GM06990 (cell line): Measurements from ENCODE around the gene CCM2.
A peak's percentile ranks its signal among the peaks of the same experiment; 100 is the strongest.

Experiments used
- DNase-seq: peaks from one replicate; pipeline ENCODE4 v3.0.0-alpha.2; 2011; ENCODE audit not compliant: insufficient read length; ENCODE audit errors: extremely low read depth
- H3K27me3 ChIP-seq: replicated peaks from 2 replicates; pipeline ENCODE4 v1.6.0; 2011; ENCODE audit warnings: low read length; ENCODE audit not compliant: control insufficient read depth, insufficient read depth
- H3K36me3 ChIP-seq: 2 replicates; pipeline ENCODE4 v1.5.1; 2011; ENCODE audit warnings: low read length; ENCODE audit not compliant: control insufficient read depth, insufficient read depth
- H3K4me3 ChIP-seq: replicated peaks from 2 replicates; pipeline ENCODE4 v1.5.1; 2011; ENCODE audit warnings: low read depth, mild to moderate bottlenecking, control low read depth, low read length
- TF ChIP-seq, protein P1 (sequence below): IDR thresholded peaks from 2 replicates; pipeline ENCODE4 v1.5.1; 2011; ENCODE audit warnings: low read length, control low read depth, mild to moderate bottlenecking, inconsistent platforms; ENCODE audit not compliant: insufficient read depth, poor library complexity, severe bottlenecking

The CCM2 gene

DNA sequence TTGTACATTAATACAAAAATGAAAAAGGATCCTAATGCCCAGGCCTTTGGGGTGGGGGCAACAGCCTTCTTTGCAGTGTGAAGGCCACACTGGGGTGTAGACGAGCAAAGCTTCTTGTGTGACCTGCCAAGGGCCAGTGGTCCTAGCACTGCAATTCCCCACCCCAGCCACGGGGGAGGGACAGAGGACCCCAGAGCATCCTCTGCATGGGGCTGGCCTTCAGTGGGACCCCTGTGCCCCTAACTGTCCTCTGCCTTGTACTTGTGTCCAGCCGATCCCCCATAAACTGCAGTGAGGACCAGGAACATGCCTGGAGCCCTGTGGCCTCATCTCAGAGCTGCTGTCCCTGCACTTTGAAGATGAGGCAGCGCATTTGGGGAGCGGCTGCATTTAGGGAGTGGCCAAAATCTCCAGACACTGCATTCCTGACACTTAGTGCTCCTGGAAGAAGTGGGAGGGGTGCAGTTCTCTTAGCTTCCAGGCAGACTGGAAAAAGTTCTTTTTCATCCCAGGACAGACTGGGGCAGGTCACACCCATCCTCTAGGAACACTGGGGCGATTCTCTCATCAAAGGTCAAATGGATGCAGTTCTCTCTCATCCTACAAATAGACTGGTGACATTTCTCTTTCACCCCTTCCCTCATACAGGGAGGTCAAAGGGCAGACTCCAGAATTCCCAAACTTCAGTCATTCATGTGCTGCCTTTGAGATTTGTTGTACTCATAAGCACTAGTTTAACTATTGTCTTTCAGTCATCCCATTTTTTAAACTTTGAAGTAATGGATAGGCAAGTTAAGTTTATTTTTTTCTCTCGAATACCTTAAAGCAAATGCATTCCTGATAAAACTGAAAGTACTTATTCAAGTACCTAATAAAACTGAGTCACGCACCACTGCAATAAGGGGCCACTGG lies 20.3 kb upstream of the CCM2 start:
- DNase-seq: no peak
- peak overlapping the region; percentile 98 for H3K4me3 ChIP-seq
- TF ChIP-seq, protein P1, sequence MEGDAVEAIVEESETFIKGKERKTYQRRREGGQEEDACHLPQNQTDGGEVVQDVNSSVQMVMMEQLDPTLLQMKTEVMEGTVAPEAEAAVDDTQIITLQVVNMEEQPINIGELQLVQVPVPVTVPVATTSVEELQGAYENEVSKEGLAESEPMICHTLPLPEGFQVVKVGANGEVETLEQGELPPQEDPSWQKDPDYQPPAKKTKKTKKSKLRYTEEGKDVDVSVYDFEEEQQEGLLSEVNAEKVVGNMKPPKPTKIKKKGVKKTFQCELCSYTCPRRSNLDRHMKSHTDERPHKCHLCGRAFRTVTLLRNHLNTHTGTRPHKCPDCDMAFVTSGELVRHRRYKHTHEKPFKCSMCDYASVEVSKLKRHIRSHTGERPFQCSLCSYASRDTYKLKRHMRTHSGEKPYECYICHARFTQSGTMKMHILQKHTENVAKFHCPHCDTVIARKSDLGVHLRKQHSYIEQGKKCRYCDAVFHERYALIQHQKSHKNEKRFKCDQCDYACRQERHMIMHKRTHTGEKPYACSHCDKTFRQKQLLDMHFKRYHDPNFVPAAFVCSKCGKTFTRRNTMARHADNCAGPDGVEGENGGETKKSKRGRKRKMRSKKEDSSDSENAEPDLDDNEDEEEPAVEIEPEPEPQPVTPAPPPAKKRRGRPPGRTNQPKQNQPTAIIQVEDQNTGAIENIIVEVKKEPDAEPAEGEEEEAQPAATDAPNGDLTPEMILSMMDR: peak; percentile 41
- no peaks in the 10 kb centered on the region for H3K27me3 ChIP-seq
- H3K36me3 ChIP-seq: peaks cover 49% of the 10 kb centered on the region

GRCh38 chr7:44980393-44981034 lies 19.5 kb upstream of the CCM2 start:
- peak; percentile 82 for DNase-seq
- H3K36me3 ChIP-seq: peaks cover 43% of the 10 kb centered on the region
- TF ChIP-seq, protein P1: no peak
- H3K27me3 ChIP-seq: no peaks in the 10 kb centered on the region
- H3K4me3 ChIP-seq: no peak overlapping the region

GRCh38 chr7:44981035-44981706 lies 18.8 kb upstream of the CCM2 start:
- DNase-seq: no peak
- peak overlapping the region; percentile 26; the same call in 1 of the 2 replicates for H3K4me3 ChIP-seq
- no peaks in the 10 kb centered on the region for H3K27me3 ChIP-seq
- H3K36me3 ChIP-seq: peaks cover 37% of the 10 kb centered on the region
- TF ChIP-seq, protein P1: peak; percentile 26

GRCh38 chr7:44982535-44982923 lies 17.5 kb upstream of the CCM2 start:
- Histone ChIP-seq H3K36me3 (peaks cover 25% of the 10 kb centered on the region), H3K27me3 (no peaks in the 10 kb centered on the region), H3K4me3 (peak overlapping the region; percentile 12; the same call in 1 of the 2 replicates)
- TF ChIP-seq, protein P1: no peak
- no peak for DNase-seq

DNA sequence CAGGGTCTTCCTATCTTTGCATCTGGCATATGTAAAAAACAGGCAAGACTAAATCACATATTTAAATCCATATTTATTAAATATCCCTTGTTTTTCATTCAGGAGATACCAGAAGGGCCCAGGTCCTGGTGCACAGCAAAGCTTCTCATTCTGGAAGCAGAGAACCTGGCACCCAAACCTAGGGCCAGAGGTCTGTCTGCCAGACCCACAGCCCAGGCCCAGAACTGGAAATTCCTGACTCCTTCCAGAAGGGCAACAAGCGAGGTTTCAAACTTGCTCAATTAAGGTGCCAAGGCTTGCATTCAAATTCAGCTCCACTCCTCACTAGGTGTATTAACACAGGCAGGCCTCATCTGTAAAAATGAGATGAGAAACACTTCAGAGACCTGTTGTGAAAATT lies 17.0 kb upstream of the CCM2 start:
- TF ChIP-seq, protein P1: no peak
- Histone ChIP-seq H3K36me3 (peaks cover 22% of the 10 kb centered on the region), H3K27me3 (no peaks in the 10 kb centered on the region), H3K4me3 (peak overlapping the region; percentile 92; the same call in 1 of the 2 replicates)
- no peak for DNase-seq
